Stimulated activated naive CD8-positive, alpha-beta T cell treated with anti-CD3 and anti-CD28 coated beads, Interleukin-15, amount 100 ng/mL, for 72 hours (primary cell): ENCODE measurements around the gene RSPH6A.

ENCODE experiments used
- ATAC-seq: fragments of 150-1000 bp; cut with Tn5 transposase; 2 replicates; pipeline ENCODE4 v1.10.0; 2021; ENCODE audit warnings: mild to moderate bottlenecking, moderate library complexity
- DNase-seq, 2 donors: peaks; one replicate each; pipeline ENCODE4 v3.0.0; 2021 to 2022
- H3K27ac Mint-ChIP-seq, 2 donors: one replicate each; pipeline ENCODE4 v1.8.0; 2022; ENCODE audit warnings: mild to moderate bottlenecking in 2 of 2, mixed read lengths in 2 of 2, moderate library complexity in 2 of 2
- H3K27me3 Mint-ChIP-seq: one replicate; pipeline ENCODE4 v1.8.0; 2022; ENCODE audit warnings: mixed read lengths
- H3K4me1 Mint-ChIP-seq: one replicate; pipeline ENCODE4 v1.8.0; 2022; ENCODE audit warnings: mild to moderate bottlenecking, mixed read lengths
- H3K4me3 Mint-ChIP-seq, 2 donors: one replicate each; pipeline ENCODE4 v1.8.0; 2022; ENCODE audit warnings: mild to moderate bottlenecking in 2 of 2, mixed read lengths in 2 of 2, moderate library complexity in 1 of 2
- H3K9me3 Mint-ChIP-seq, 2 donors: one replicate each; pipeline ENCODE4 v1.8.0; 2022; ENCODE audit warnings: mixed read lengths in 2 of 2

The RSPH6A gene

GRCh38 chr19:45768655-45768983, 46.5 kb downstream of the RSPH6A start:
- no peak for ATAC-seq
- peak in 1 of 2 donors; percentile 44 for DNase-seq
- Mint-ChIP-seq H3K27ac (peak overlapping the region; percentile 59 to 86), H3K27me3 (peaks cover 73% of the 10 kb centered on the region), H3K4me1 (peaks cover 33% of the 10 kb centered on the region), H3K4me3 (peak overlapping the region; percentile 94 to 95), H3K9me3 (no peaks in the 10 kb centered on the region)

GRCh38 chr19:45767881-45768654, 47.0 kb downstream of the RSPH6A start:
- Mint-ChIP-seq H3K9me3 (no peaks in the 10 kb centered on the region), H3K27ac (no peak overlapping the region), H3K27me3 (peaks cover 77% of the 10 kb centered on the region), H3K4me3 (peak overlapping the region; percentile 71 to 84), H3K4me1 (peaks cover 33% of the 10 kb centered on the region)
- DNase-seq (peak; percentile 48 to 49), ATAC-seq (no peak)

- no peaks in the 10 kb centered on the region for H3K9me3 Mint-ChIP-seq
- peaks cover 33% of the 10 kb centered on the region for H3K4me1 Mint-ChIP-seq
- ATAC-seq (no peak), DNase-seq (no peak)
- H3K4me3 Mint-ChIP-seq: peak overlapping the region; percentile 47 to 84
- peaks cover 77% of the 10 kb centered on the region for H3K27me3 Mint-ChIP-seq
- no peak overlapping the region for H3K27ac Mint-ChIP-seq
These were observed 47.7 kb downstream of the RSPH6A start for GRCh38 chr19:45767410-45767880.

- H3K4me3 Mint-ChIP-seq: peak overlapping the region; percentile 47 to 84
These were observed 48.2 kb downstream of the RSPH6A start for GRCh38 chr19:45766869-45767346.

GRCh38 chr19:45766296-45766868, 48.7 kb downstream of the RSPH6A start:
- Mint-ChIP-seq H3K9me3 (no peaks in the 10 kb centered on the region), H3K27ac (no peak overlapping the region), H3K27me3 (peaks cover 78% of the 10 kb centered on the region), H3K4me3 (no peak overlapping the region), H3K4me1 (peaks cover 33% of the 10 kb centered on the region)
- DNase-seq (no peak), ATAC-seq (no peak)

More at GRCh38 chr19:45766869-45767346, 48.2 kb downstream of the RSPH6A start:
- no peak for ATAC-seq
- DNase-seq: no peak
- no peak overlapping the region for H3K27ac Mint-ChIP-seq
- H3K4me1 Mint-ChIP-seq: peaks cover 33% of the 10 kb centered on the region
- no peaks in the 10 kb centered on the region for H3K9me3 Mint-ChIP-seq
- peaks cover 77% of the 10 kb centered on the region for H3K27me3 Mint-ChIP-seq

GRCh38 chr19:45765702-45766295, 49.3 kb downstream of the RSPH6A start:
- ATAC-seq (no peak), DNase-seq (no peak)
- peaks cover 28% of the 10 kb centered on the region for H3K4me1 Mint-ChIP-seq
- H3K27me3 Mint-ChIP-seq: peaks cover 72% of the 10 kb centered on the region
- peak overlapping the region in 1 of 2 donors; percentile 21 for H3K27ac Mint-ChIP-seq
- H3K4me3 Mint-ChIP-seq: no peak overlapping the region
- no peaks in the 10 kb centered on the region for H3K9me3 Mint-ChIP-seq

- ATAC-seq: no peak
- Mint-ChIP-seq H3K4me1 (peaks cover 21% of the 10 kb centered on the region), H3K27ac (no peak overlapping the region), H3K9me3 (no peaks in the 10 kb centered on the region), H3K4me3 (no peak overlapping the region), H3K27me3 (peaks cover 65% of the 10 kb centered on the region)
- no peak for DNase-seq
These were observed 50.0 kb downstream of the RSPH6A start for GRCh38 chr19:45764945-45765701.

GRCh38 chr19:45764475-45764874, 50.6 kb downstream of the RSPH6A start:
- no peaks in the 10 kb centered on the region for H3K9me3 Mint-ChIP-seq
- H3K27me3 Mint-ChIP-seq: peaks cover 65% of the 10 kb centered on the region
- ATAC-seq (no peak), DNase-seq (no peak)
- no peak overlapping the region for H3K4me3 Mint-ChIP-seq
- H3K4me1 Mint-ChIP-seq: peaks cover 15% of the 10 kb centered on the region
- H3K27ac Mint-ChIP-seq: peak overlapping the region in 1 of 2 donors; percentile 88

GRCh38 chr19:45763691-45764294, 51.3 kb downstream of the RSPH6A start:
- Mint-ChIP-seq H3K27me3 (peaks cover 65% of the 10 kb centered on the region), H3K4me1 (peaks cover 13% of the 10 kb centered on the region), H3K9me3 (no peaks in the 10 kb centered on the region), H3K4me3 (no peak overlapping the region), H3K27ac (no peak overlapping the region)
- no peak for DNase-seq
- no peak for ATAC-seq

GRCh38 chr19:45762870-45763631, 52.1 kb downstream of the RSPH6A start:
- ATAC-seq (no peak), DNase-seq (no peak)
- Mint-ChIP-seq H3K4me3 (no peak overlapping the region), H3K27me3 (peaks cover 64% of the 10 kb centered on the region), H3K9me3 (no peaks in the 10 kb centered on the region), H3K27ac (peak overlapping the region in 1 of 2 donors; percentile 38), H3K4me1 (peaks cover 11% of the 10 kb centered on the region)

- no peak overlapping the region for H3K27ac Mint-ChIP-seq
- no peaks in the 10 kb centered on the region for H3K4me1 Mint-ChIP-seq
- no peak for DNase-seq
- peaks cover 56% of the 10 kb centered on the region for H3K27me3 Mint-ChIP-seq
- no peaks in the 10 kb centered on the region for H3K9me3 Mint-ChIP-seq
- H3K4me3 Mint-ChIP-seq: no peak overlapping the region
- ATAC-seq: no peak
These were observed 53.4 kb downstream of the RSPH6A start for GRCh38 chr19:45761714-45762113.

- no peaks in the 10 kb centered on the region for H3K9me3 Mint-ChIP-seq
- no peak for ATAC-seq
- no peaks in the 10 kb centered on the region for H3K4me1 Mint-ChIP-seq
These were observed 56.2 kb downstream of the RSPH6A start for GRCh38 chr19:45758921-45759320.

GRCh38 chr19:45757695-45758094, 57.4 kb downstream of the RSPH6A start:
- Mint-ChIP-seq H3K27ac (no peak overlapping the region), H3K4me3 (no peak overlapping the region), H3K4me1 (no peaks in the 10 kb centered on the region), H3K27me3 (peaks cover 21% of the 10 kb centered on the region), H3K9me3 (no peaks in the 10 kb centered on the region)
- DNase-seq: no peak
- no peak for ATAC-seq

More at GRCh38 chr19:45758921-45759320, 56.2 kb downstream of the RSPH6A start:
- Mint-ChIP-seq H3K4me3 (no peak overlapping the region), H3K27ac (no peak overlapping the region), H3K27me3 (peaks cover 33% of the 10 kb centered on the region)
- no peak for DNase-seq

GRCh38 chr19:45754323-45754722, 60.8 kb downstream of the RSPH6A start:
- no peak overlapping the region for H3K27ac Mint-ChIP-seq
- DNase-seq (no peak), ATAC-seq (no peak)
- H3K9me3 Mint-ChIP-seq: no peaks in the 10 kb centered on the region
- H3K4me1 Mint-ChIP-seq: no peaks in the 10 kb centered on the region
- H3K27me3 Mint-ChIP-seq: peaks cover 9% of the 10 kb centered on the region
- H3K4me3 Mint-ChIP-seq: no peak overlapping the region
